OCI-LY3 (cell line): ENCODE measurements around the gene FBXO24.

Experiments
- CTCF ChIP-seq: fragments of 200-600, 300-600 bp; sonication (generic); IDR thresholded peaks from 2 replicates; pipeline ENCODE4 v1.5.1; 2014; ENCODE audit warnings: antibody characterized with exemption, low read length, low read depth
- EZH2phosphoT487 ChIP-seq: fragments of 200-600 bp; shearing (Covaris generic); IDR thresholded peaks from 2 replicates; pipeline ENCODE4 v1.6.1; 2018; ENCODE audit warnings: antibody characterized with exemption, mixed run types, low read depth

DNA sequence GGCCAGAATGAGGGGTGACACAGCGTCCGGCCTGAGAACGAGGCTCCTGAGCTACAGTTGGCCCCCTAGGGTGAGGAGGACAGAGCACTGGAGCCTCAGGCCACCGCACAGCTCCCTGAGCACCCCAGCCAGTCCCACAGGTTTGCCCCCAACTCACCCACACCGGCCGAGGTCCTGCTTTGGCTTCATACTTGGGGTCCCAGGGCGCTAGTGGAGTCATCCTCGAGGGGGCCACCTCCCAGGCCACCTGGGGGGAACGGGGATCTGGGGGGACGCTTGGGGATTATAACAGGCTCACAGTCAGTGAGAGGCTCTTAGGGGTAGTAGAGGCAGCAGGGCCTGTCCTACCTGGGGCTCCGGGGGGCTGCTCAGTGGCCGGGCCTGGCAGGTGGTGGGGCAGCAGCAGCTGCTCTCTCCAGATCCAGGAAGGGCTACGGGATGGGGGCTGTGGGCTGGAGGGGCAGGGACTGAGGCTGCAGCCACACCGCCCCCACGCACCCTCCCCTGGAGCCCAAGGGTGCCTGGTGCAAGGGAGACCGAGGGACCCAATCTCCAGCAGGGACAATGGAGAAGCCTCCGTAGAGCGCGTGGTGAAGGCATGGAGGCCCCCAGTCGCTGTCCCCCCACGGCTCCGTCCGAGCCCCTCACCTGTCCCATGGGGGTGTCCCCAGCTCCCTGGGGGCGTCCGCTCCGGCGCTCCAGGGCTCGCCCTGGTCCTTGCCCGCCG, 13.0 kb upstream of the FBXO24 start:
- TF ChIP-seq CTCF (no peak), EZH2phosphoT487 (no peak)
